HG03095 (cell line): ENCODE measurements around the gene SUSD2.
"Not testable (repeated sequence)": the region's sequence is repeated elsewhere in the genome, so short reads cannot be mapped to it uniquely, and the experiment has no call there.

Experiments
- ATAC-seq: cut with Tn5 transposase; IDR thresholded peaks from one replicate; pipeline ENCODE4 v1.9.1; 2021; ENCODE audit warnings: moderate library complexity; ENCODE audit not compliant: unreplicated experiment

Gene SUSD2

DNA sequence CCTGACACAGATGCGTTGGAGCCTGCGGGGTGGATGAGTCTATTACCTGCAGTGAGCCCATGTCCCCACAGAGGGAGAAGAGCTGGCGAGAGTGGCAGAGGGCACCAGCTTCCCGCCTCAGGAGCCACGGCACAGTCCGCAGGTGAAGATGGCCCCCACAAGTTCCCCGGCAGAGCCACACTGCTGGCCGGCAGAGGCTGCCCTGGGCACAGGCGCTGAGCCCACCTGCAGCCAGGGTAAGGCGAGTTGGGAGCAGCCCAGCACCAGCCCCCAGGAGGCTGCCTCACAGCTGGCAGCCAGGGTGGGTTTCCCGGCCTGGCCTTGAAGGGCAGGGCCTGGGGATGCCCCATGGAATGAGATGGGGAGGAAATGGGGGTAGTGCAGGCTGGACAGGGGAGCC is 5.2 kb upstream of the SUSD2 start:
- no peak for ATAC-seq

DNA sequence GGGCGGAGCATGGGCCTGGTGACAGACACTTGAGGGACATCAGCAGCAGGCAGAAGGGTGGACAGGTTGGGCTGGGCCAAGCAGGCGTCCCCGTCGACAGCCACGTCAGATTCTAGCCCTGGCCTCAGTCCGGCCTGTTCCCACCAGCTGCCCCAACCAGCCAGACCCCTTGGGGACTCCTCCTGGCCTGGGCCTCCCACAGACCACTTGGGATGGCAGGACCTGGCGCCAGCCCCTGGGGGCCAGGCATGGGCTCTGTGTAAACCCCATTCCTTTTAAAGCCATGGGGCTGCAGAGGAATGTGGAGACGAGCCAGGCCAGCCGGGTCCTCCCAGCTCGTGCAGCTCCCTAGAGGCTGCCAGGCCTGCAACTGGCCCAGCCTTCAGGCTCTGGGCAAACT is 4.7 kb upstream of the SUSD2 start:
- no peak for ATAC-seq

DNA sequence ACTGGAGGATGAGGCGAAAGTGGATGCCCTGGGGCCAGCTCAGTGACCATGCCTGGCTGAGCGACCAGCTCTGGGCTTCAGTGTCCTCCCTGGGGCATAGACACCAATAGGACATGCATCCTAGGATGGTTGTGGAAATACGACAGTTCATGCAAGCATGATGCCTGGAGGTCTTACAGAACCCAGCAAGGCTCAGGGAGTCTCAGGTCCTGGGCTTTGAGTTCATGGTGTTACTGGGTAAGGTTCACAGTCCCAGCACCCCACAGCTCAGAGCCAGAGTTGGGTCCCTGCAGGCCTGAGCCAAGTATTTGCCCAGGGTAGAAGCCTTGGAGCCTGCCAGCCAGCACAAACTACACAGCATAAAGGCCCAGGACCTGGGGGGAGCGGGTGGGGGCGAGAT is 4.2 kb upstream of the SUSD2 start:
- no peak for ATAC-seq

DNA sequence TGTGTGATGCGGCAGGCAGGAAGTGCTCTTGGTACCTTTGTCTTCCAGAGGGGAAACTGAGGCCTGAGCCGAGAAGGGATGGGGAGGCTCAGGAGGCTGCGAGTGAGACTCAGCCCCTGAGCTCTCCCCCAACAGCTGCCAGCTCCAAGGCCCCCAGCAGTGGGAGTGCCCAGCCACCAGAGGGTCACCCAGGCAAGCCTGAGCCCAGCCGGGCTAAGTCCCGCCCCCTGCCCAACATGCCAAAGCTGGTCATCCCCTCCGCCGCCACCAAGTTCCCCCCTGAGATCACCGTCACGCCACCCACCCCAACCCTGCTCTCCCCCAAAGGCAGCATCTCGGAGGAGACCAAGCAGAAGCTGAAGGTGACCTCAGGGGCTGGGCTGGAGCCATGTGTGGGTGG is 3.8 kb upstream of the SUSD2 start:
- no peak for ATAC-seq

DNA sequence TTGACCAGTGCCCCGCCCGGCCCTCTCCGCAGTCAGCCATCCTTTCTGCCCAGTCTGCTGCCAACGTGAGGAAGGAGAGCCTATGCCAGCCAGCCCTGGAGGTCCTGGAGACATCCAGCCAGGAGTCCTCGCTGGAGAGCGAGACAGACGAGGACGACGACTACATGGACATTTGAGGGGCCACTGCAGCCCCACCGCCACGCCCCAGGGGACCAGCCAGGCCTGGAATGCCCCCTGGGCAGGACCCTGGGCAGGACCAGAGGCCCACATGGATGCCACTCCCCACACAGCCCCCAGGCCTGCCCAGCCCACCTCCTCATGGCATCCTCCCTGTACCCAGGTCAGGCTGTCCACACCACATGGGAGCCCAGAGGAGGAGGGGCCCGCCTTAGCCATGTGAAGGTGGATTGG is 3.3 kb upstream of the SUSD2 start:
- ATAC-seq = no peak

DNA sequence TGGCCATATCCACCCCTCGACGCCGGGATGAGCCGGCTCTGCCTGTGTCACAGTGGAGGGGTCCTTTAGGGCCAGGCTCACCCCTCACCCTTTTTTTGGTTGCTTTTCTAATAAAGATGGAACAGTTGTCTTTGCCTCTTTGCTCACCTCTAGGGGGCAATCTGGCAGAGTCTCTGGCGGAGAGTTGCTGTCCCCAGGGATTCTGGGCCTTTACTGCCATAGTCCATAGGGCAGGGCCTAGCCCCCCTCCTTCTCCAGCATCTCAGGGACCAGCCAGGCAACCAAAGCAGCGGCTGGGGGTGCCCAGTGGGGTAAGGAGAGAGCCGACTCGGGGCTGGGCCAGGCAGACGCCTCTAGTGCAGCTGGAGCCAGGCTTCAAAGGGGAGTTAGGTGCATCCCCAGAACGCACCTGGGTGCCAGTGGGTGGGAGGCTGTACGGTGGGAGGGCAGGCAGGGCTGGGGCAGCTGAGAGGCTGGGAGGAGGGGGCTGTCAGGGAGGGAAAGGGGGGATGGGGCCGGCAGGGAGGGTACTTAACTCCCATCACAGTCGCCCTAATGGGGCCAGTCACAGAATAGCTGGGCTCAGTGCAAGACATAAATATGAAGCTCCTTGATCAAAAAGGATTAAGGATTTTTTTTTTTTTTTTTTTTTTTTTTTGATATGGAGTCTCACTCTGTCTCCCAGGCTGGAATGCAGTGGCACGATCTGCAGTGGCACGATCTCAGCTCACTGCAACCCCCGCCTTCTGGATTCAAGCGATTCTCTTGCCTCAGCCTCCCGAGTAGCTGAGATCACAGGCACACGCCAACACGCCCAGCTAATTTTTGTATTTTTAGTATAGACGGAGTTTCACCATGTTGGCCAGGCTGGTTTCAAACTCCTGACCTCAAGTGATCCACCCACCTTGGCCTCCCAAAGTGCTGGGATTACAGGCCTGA is 2.5 kb upstream of the SUSD2 start:
- ATAC-seq = no peak

DNA sequence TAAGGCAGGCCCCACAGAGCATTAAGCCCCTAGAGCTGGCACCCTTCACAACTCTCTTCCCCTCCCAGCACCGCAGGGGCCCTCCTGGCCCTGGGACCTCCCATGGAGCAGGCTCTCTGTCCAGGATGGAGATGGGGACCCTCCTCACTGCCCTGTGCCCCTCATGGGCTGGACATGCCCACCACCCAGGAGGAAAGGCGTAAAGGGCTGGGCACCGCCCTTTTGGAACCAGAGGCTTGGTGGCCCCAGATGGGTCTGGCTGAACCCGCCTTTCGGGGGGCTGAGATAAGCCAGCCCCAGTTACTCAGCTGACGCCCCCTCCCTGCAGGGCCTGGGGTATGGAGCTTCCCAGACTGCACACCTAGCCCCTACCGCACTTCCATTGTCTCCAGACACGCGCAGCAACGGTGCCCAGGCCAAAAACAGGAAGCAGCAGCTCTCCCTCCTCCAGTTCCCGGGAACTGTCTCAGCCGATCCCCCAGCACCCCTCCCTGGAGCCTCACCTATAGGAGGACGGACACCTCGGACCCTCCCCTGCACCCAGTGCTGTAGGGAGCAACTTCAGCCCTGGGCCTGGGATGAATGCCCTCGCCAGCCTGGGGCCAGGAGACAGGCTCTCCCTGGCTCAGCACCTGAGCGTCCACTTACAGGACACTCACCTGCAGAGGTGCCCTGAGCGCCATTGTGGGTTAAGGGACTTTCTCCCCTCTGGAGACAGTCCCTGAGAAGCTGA is 1.6 kb upstream of the SUSD2 start:
- ATAC-seq = no peak

DNA sequence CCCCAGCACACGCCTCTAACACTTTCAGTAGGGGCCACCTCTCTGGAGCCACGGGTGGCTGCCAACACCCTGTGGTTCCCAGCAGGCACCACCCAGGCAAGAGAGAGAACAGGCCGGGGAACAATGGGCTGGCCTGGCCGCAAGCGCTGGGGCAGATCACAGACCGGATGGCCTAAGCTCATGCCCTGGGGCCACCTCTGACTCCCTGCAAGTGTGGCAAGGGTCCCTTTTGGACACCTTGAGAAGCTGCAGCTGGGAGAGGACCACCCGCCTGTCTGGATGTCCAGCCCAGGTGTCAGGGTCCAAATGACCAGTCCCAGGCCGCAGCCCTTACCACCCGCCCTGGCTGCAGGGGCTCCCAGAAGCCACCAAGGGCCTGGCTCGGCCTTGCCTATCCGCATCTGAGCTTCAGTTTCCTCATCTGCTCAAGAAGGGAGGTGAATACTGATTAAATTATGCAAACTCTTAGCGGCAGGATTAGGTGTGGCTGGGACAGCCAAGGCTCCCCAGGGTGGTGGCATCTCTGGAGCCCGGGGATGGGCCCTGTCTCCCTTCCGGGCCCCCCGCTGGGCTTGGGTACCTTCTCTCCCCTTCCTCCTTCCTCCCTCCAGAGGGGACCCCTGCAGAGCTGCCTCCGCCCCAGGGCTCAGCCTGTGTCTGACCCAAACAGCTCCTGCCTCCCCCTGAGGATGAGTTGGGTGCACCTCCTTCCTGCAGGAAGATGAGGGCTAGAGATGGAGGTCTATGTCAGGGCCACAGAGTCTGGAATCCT is 785 bp upstream of the SUSD2 start:
- ATAC-seq = no peak

DNA sequence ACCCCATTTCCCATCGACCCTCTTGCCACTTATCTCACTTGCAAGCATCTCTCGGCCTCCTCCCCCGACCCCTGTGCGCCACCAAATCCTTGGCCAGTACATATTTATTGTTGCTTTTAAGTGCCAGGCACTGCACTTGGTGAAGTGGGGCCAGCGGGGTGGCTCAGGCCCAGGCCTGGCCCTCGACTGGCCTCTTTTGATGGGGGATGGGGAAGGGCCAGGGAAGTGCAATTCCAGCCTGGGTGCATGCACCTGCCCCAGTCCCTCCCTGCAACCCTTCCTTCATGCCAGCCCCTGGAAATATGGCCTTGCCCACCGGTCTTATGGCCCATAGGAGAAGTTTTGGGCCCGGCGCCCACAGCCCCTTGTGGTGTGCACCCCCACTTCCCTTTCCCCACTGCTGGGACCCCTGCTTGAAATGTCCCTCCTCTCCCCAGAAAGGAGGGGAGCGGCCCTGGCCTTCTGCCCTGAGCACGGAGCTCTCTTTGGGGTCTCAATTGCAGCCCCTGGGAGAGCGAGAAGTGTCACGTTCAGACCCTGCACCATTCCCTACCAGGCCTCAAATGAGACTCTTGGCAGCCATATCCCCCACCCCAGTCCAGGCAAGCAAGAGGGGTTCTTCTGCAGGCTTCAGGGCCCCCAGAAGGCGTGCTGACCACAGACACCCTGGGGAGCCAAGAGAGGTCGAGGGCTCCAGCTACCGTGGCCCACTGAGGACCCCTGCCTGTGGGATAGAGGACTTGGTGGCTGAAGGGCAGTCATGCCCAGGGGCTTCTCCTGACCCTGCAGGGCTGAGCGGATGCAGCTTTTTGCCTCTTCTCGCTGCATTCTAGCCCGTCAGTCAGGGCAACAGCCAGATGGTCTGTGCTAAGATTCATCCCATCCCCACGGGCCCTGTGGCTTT is 961 bp downstream of the SUSD2 start:
- ATAC-seq = no peak

DNA sequence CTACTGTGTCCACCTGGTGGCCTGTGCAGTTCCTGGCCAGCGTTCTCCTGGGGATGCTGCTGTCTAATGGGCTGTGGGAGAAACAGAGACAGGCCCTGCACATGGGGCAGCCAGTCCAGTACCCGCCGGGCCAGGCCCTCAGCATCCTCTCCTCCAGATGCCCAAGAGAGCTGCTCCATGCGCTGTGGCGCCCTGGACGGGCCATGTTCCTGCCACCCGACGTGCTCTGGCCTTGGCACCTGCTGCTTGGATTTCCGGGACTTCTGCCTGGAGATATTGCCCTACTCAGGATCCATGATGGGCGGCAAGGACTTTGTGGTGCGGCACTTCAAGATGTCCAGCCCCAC is 1.6 kb downstream of the SUSD2 start:
- not testable (repeated sequence) for ATAC-seq

DNA sequence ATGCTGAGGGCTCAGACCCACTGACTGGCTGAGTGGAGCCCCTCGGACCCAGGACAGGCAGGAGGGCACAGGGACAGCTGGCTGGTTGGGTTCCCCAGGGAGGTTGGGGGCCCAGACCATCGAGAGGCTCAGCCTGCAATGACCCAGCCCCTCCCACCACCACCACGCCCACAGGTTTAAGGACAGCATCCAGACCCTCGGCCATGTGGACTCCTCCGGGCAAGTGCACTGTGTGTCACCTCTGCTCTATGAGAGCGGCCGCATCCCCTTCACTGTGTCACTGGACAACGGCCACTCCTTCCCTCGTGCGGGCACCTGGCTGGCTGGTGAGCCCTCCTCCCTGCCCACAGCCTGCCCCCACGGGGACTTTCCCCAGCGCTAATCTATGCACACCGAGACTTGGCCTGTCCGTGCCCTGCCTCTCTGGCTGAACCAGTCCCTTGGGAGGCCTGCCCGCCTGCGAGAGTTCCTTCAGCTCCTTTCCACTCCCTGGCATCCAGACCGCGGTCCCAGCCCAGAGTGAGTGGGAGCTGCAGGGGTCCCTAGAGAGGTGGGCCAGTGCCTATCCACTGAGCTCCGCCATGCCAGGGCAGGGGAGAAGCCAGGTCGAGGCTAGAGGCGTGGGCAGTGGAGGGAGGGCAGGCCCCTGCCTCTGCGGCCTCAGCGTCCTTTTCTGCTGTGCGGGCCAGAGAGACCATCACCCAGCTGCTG is 2.2 kb downstream of the SUSD2 start:
- ATAC-seq = no peak

DNA sequence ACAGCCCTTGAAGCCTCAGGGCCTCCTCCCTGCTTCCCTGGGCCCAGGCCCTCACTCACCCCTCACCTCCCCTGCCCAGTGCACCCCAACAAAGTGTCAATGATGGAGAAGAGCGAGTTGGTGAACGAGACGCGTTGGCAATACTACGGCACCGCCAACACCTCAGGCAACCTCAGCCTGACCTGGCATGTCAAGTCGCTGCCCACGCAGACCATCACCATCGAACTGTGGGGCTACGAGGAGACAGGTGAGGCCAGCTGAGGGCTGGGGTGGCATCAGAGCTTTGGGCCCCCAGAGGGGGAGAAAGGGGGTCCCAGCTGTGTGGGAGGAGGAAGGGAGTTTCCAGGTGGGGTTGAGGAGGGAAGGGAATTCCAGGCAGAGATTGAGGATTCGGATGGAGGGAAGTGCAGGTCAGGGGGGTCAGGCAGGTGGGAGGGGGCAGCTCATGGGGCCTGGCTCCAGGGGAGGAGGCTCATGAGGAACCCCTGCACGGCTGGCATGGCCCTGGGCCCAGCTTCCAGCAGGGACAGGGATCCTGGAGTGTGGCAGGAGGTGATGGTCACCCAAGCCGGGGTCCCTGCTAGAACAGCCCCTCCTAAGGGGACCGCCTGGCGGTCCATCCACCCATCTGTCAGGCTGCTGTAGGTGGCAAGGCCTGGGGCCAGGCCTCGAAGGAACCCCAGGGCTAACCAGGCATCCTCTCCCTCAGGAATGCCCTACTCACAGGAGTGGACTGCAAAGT is 2.9 kb downstream of the SUSD2 start:
- ATAC-seq = no peak

DNA sequence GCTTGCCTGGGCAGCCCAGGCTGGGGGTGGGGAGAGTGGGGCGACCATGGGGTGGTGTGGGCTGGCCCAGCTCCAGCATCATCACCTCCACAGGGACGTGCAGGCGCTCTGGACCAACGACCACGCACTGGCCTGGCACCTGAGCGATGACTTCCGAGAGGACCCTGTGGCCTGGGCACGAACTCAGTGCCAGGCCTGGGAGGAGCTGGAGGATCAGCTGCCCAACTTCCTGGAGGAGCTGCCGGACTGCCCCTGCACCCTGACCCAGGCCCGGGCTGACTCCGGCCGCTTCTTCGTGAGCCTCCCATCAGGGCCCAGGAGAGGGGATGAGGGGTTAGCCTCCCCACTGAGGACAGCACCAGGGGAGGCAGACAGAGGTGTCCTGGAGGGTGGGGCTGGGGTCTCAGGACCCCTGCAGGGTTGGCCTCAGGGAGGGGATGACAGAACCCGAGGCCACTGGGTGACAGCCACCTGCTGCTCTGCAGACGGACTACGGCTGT is 3.8 kb downstream of the SUSD2 start:
- no peak for ATAC-seq

DNA sequence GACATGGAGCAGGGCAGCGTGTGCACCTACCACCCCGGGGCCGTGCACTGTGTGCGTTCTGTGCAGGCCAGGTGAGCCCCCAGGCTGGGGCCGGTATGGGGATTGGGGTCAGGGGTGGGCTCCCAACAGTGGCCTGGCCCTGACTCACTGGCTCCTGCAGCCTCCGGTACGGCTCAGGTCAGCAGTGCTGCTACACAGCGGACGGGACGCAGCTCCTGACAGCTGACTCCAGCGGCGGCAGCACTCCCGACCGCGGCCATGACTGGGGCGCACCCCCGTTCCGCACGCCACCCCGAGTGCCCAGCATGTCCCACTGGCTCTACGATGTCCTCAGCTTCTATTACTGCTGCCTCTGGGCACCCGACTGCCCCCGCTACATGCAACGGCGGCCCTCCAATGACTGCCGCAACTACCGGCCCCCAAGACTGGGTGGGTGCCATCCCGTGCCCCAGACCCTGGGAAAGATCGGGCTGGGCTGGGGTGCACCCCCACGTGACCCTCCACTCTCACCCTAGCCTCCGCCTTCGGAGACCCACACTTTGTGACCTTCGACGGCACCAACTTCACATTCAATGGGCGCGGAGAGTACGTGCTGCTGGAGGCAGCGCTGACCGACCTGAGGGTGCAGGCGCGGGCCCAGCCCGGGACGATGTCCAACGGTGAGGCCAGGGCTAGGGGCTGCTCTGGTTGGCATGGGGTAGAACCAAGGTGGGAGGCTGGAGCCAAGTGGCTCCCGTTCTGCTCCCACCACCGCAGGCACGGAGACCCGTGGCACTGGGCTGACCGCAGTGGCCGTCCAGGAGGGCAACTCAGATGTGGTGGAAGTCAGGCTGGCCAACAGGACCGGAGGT is 4.4 kb downstream of the SUSD2 start:
- no peak for ATAC-seq

DNA sequence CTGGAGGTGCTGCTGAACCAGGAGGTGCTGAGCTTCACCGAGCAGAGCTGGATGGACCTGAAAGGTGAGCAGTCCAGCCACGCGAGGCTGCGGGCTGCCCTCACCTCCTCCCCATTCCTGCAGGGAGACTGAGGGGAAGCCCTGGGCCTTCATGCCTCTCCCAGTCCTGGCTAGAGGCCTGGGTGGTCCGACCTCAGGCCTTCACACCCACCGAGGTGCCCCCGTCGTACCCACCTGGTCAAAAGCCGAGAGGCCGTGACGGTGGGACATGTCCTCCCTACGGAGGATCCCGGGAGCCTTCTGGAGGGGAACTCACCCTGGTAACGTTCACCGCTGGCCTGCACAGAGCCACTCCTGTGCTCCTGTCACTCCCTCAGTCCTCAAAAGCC is 5.1 kb downstream of the SUSD2 start:
- ATAC-seq = no peak

DNA sequence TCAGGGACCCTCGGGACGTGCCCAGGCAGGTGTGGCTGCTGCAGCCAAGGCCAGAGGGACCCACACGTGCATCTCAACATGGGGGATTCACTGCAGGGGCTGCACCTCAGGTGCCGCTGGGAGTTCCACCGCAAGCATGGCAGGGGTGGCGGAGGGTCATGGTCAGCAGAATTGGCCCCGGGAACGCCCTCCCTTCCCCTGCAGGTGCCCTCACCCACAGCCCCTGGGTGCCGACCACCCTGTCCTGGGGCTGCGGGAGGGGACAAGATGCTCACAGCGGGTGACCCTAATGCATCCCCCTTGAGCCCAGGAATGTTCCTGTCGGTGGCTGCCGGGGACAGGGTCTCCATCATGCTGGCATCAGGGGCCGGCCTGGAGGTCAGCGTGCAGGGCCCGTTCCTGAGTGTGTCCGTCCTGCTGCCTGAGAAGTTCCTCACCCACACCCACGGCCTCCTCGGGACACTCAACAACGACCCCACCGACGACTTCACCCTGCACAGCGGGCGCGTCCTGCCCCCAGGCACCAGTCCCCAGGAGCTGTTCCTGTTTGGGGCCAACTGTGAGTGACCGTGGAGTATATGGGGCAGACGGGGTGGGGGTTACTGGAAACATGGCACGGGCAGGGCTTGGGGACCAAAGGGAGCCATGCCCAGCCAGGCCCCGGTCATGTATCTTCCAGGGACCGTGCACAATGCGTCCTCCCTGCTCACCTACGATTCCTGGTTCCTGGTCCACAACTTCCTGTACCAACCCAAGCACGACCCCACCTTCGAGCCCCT is 5.8 kb downstream of the SUSD2 start:
- ATAC-seq = no peak
